HCT116 (cell line): ENCODE measurements around the gene CHCHD3. TPM values are rescaled to one million over a fixed set of nuclear protein-coding genes. Genes with fewer than 3 reads are reported as not detected.

Experiments
- ATAC-seq: fragments of 200-7000 bp; cut with Tn5 transposase; 2 replicates; pipeline ENCODE4 v1.9.1; 2020; ENCODE audit warnings: mild to moderate bottlenecking, moderate library complexity
- BruUV-seq: library from RNA; stranded (reverse); fragments of 400-500 nt; replicated peaks from 2 replicates; lab custom pipeline; 2021; lab: Mats Ljungman, UMichigan
- CTCF ChIA-PET: fragments of 300-600 bp; sonication (Branson Sonifier 250); formaldehyde crosslinking; loops from one replicate; lab custom pipeline; 2021; ENCODE audit warnings: antibody characterized with exemption; lab: Charles Lee
- POLR2A ChIA-PET: fragments of 300-600, 350-600 bp; sonication (Branson Sonifier 250); formaldehyde crosslinking; loops from one replicate; lab custom pipeline; 2021; ENCODE audit warnings: antibody characterized with exemption; lab: Charles Lee
- RAD21 ChIA-PET, 2 experiments: fragments of 300-600 bp; sonication (Branson Sonifier 250); formaldehyde crosslinking; loops; one replicate each; lab custom pipeline; 2023; ENCODE audit warnings: low total read pairs in 2 of 2; ENCODE audit not compliant: uncharacterized antibody in 2 of 2, unreplicated experiment in 2 of 2, low non-redundant PET in 1 of 2; lab: Charles Lee
- DNase-seq: peaks from one replicate; pipeline ENCODE4 v3.0.0-alpha.2; 2010; ENCODE audit warnings: low read depth, low spot score
- H2AFZ ChIP-seq: fragments of 200-600 bp; shearing (Covaris generic), sonication (generic); 2 replicates; pipeline ENCODE4 v1.6.1; 2017; ENCODE audit warnings: low read depth, mixed run types, mixed read lengths, antibody characterized with exemption, low read length; ENCODE audit not compliant: poor library complexity, severe bottlenecking
- H3K27ac ChIP-seq: 2 replicates; pipeline ENCODE4 v1.5.1; 2012; ENCODE audit warnings: low read depth, low read length
- H3K27me3 ChIP-seq: fragments of 200-600 bp; sonication (generic); 2 replicates; pipeline ENCODE4 v1.6.1; 2016; ENCODE audit warnings: mixed run types, low read length, mixed read lengths; ENCODE audit not compliant: insufficient read depth
- H3K36me3 ChIP-seq, 2 experiments: fragments of 200-500 bp in 1 of 2; fragments of 200-600 bp in 1 of 2; sonication (Bioruptor generic) in 1 of 2; sonication (generic) in 1 of 2; 2 replicates each; pipeline versions ENCODE4 v1.5.1 to v1.6.1; 2014 to 2016; ENCODE audit warnings: low read length in 2 of 2, inconsistent platforms in 1 of 2, mixed read lengths in 1 of 2, mixed run types in 1 of 2; ENCODE audit not compliant: insufficient read depth in 2 of 2, control insufficient read depth in 1 of 2
- H3K4me1 ChIP-seq, 2 experiments: fragments of 200-600 bp in 1 of 2; sonication (generic) in 1 of 2; 2 replicates each; pipeline versions ENCODE4 v1.5.1 to v1.6.1; 2012 to 2017; ENCODE audit warnings: low read length in 2 of 2, inconsistent platforms in 1 of 2, mild to moderate bottlenecking in 1 of 2, mixed read lengths in 1 of 2, mixed run types in 1 of 2, moderate library complexity in 1 of 2; ENCODE audit not compliant: insufficient read depth in 2 of 2, control insufficient read depth in 1 of 2
- H3K4me2 ChIP-seq: fragments of 200-600 bp; sonication (generic); 2 replicates; pipeline ENCODE4 v1.6.1; 2017; ENCODE audit warnings: mixed run types, low read length, mixed read lengths
- H3K4me3 ChIP-seq, 2 experiments: fragments of 200-600 bp in 1 of 2; sonication (generic) in 1 of 2; replicated peaks in 1 of 2; 2 replicates each; pipeline ENCODE4 v1.5.1; 2011 to 2016; ENCODE audit warnings: low read length in 2 of 2, control low read depth in 1 of 2, low read depth in 1 of 2, mild to moderate bottlenecking in 1 of 2, mixed read lengths in 1 of 2, mixed run types in 1 of 2
- H3K79me2 ChIP-seq: fragments of 200-600 bp; sonication (generic); 2 replicates; pipeline ENCODE4 v1.6.1; 2017; ENCODE audit warnings: mild to moderate bottlenecking, mixed run types, low read length, moderate library complexity, mixed read lengths; ENCODE audit not compliant: insufficient read depth
- H3K9ac ChIP-seq: fragments of 200-600 bp; sonication (generic); 2 replicates; pipeline ENCODE4 v1.6.1; 2016; ENCODE audit warnings: low read length, mixed read lengths
- H3K9me2 ChIP-seq: fragments of 200-600 bp; sonication (generic), shearing (Covaris generic); 2 replicates; pipeline ENCODE4 v1.6.1; 2017; ENCODE audit warnings: mixed run types, mild to moderate bottlenecking, moderate library complexity; ENCODE audit not compliant: insufficient read depth
- H3K9me3 ChIP-seq, 2 experiments: fragments of 200-500 bp in 1 of 2; fragments of 200-600 bp in 1 of 2; sonication (Bioruptor generic) in 1 of 2; sonication (generic) in 1 of 2; 2 replicates each; pipeline ENCODE4 v1.6.1; 2014 to 2017; ENCODE audit warnings: low read length in 2 of 2, mixed read lengths in 2 of 2, inconsistent platforms in 1 of 2, low read depth in 1 of 2, mild to moderate bottlenecking in 1 of 2, mixed run types in 1 of 2, moderate library complexity in 1 of 2; ENCODE audit not compliant: control insufficient read depth in 1 of 2, insufficient read depth in 1 of 2
- H4K20me1 ChIP-seq: fragments of 200-600 bp; sonication (generic), shearing (Covaris generic); 2 replicates; pipeline ENCODE4 v1.6.1; 2017; ENCODE audit warnings: mixed run types, mild to moderate bottlenecking, moderate library complexity; ENCODE audit not compliant: insufficient read depth
- CEBPB ChIP-seq: IDR thresholded peaks from 2 replicates; pipeline ENCODE4 v1.6.1; 2012; ENCODE audit warnings: low read depth
- ELF1 ChIP-seq: IDR thresholded peaks from 2 replicates; pipeline ENCODE4 v1.6.1; 2012; ENCODE audit warnings: low read depth, borderline replicate concordance
- POLR2A ChIP-seq: IDR thresholded peaks from 2 replicates; pipeline ENCODE4 v1.7.0; 2011; ENCODE audit warnings: borderline replicate concordance; ENCODE audit not compliant: insufficient read depth, insufficient read length; ENCODE audit errors: extremely low read depth
- TCF7L2 ChIP-seq: IDR thresholded peaks from 2 replicates; pipeline ENCODE4 v1.7.0; 2011; ENCODE audit warnings: borderline replicate concordance, inconsistent platforms; ENCODE audit not compliant: insufficient read depth, insufficient read length; ENCODE audit errors: extremely low read depth
- YY1 ChIP-seq: IDR thresholded peaks from 2 replicates; pipeline ENCODE4 v1.6.1; 2011; ENCODE audit warnings: low read length, low read depth, moderate library complexity, mild to moderate bottlenecking; ENCODE audit not compliant: insufficient replicate concordance; ENCODE audit errors: extremely low read depth
- ZBTB33 ChIP-seq: IDR thresholded peaks from 2 replicates; pipeline ENCODE4 v1.6.1; 2011; ENCODE audit warnings: mild to moderate bottlenecking, low read length, moderate library complexity; ENCODE audit not compliant: insufficient replicate concordance; ENCODE audit errors: extremely low read depth
- ZNF274 ChIP-seq: fragments of 200-500 bp; sonication (Bioruptor generic); IDR thresholded peaks from 2 replicates; pipeline ENCODE4 v1.6.1; 2014; ENCODE audit warnings: mild to moderate bottlenecking, low read depth, low read length, inconsistent platforms
- intact Hi-C: fragments of 100-400 bp; cut with micrococcal nuclease; formaldehyde crosslinking; loops from 2 replicates; pipeline ENCODE4 v1.10.0; 2022
- total RNA-seq: library from RNA; stranded (reverse); gene quantifications from one replicate; pipeline ENCODE4 v1.2.1, GENCODE V29; 2021; ENCODE audit not compliant: unreplicated experiment
- TF ChIP-seq, protein P1 (sequence below): IDR thresholded peaks from 2 replicates; pipeline ENCODE4 v1.6.1; 2012
- TF ChIP-seq, protein P2 (sequence below): IDR thresholded peaks from 2 replicates; pipeline ENCODE4 v1.6.1; 2012; ENCODE audit warnings: low read depth

CHCHD3 gene
- total RNA-seq, 1 experiment from 2014 or later, result 73.5 TPM

- H3K4me1 ChIP-seq, result no peaks in the 10 kb centered on the region
- no peaks in the 10 kb centered on the region for H3K27me3 ChIP-seq
- peaks cover 13% of the 10 kb centered on the region for H4K20me1 ChIP-seq
- POLR2A ChIA-PET, result no interaction called here
- no peak for ATAC-seq
- TF ChIP-seq ZBTB33, result no peak
- TF ChIP-seq ELF1, result no peak
- TF ChIP-seq YY1, result no peak
- no peak for TF ChIP-seq CEBPB
- TF ChIP-seq, protein P1, sequence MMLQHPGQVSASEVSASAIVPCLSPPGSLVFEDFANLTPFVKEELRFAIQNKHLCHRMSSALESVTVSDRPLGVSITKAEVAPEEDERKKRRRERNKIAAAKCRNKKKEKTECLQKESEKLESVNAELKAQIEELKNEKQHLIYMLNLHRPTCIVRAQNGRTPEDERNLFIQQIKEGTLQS, result no peak
- TF ChIP-seq, protein P2, sequence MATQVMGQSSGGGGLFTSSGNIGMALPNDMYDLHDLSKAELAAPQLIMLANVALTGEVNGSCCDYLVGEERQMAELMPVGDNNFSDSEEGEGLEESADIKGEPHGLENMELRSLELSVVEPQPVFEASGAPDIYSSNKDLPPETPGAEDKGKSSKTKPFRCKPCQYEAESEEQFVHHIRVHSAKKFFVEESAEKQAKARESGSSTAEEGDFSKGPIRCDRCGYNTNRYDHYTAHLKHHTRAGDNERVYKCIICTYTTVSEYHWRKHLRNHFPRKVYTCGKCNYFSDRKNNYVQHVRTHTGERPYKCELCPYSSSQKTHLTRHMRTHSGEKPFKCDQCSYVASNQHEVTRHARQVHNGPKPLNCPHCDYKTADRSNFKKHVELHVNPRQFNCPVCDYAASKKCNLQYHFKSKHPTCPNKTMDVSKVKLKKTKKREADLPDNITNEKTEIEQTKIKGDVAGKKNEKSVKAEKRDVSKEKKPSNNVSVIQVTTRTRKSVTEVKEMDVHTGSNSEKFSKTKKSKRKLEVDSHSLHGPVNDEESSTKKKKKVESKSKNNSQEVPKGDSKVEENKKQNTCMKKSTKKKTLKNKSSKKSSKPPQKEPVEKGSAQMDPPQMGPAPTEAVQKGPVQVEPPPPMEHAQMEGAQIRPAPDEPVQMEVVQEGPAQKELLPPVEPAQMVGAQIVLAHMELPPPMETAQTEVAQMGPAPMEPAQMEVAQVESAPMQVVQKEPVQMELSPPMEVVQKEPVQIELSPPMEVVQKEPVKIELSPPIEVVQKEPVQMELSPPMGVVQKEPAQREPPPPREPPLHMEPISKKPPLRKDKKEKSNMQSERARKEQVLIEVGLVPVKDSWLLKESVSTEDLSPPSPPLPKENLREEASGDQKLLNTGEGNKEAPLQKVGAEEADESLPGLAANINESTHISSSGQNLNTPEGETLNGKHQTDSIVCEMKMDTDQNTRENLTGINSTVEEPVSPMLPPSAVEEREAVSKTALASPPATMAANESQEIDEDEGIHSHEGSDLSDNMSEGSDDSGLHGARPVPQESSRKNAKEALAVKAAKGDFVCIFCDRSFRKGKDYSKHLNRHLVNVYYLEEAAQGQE, result no peak
- no peak for TF ChIP-seq ZNF274
- TF ChIP-seq POLR2A, result no peak
- no peak for TF ChIP-seq TCF7L2
- no TSS peak for BruUV-seq
- no peak overlapping the region for H3K4me3 ChIP-seq
- H3K9ac ChIP-seq, result no peak overlapping the region
- peaks cover 44% of the 10 kb centered on the region for H3K79me2 ChIP-seq
- intact Hi-C loops, result no loop called here
- no peaks in the 10 kb centered on the region for H3K36me3 ChIP-seq
- no peak overlapping the region for H3K27ac ChIP-seq
- H3K9me3 ChIP-seq, result no peaks in the 10 kb centered on the region
- RAD21 ChIA-PET, result no interaction called here
- no peaks in the 10 kb centered on the region for H3K9me2 ChIP-seq
- CTCF ChIA-PET, result no interaction called here
- no peak overlapping the region for H2AFZ ChIP-seq
- no peak overlapping the region for H3K4me2 ChIP-seq
- DNase-seq, result no peak
These were observed 59.2 kb downstream of the CHCHD3 start for GRCh38 chr7:133022661-133023060.
